GM21619 (cell line): Measurements from ENCODE around the gene ZBED4.

Experiments
- ATAC-seq: cut with Tn5 transposase; IDR thresholded peaks from one replicate; pipeline ENCODE4 v1.9.1; 2021; ENCODE audit not compliant: unreplicated experiment

Gene ZBED4

DNA sequence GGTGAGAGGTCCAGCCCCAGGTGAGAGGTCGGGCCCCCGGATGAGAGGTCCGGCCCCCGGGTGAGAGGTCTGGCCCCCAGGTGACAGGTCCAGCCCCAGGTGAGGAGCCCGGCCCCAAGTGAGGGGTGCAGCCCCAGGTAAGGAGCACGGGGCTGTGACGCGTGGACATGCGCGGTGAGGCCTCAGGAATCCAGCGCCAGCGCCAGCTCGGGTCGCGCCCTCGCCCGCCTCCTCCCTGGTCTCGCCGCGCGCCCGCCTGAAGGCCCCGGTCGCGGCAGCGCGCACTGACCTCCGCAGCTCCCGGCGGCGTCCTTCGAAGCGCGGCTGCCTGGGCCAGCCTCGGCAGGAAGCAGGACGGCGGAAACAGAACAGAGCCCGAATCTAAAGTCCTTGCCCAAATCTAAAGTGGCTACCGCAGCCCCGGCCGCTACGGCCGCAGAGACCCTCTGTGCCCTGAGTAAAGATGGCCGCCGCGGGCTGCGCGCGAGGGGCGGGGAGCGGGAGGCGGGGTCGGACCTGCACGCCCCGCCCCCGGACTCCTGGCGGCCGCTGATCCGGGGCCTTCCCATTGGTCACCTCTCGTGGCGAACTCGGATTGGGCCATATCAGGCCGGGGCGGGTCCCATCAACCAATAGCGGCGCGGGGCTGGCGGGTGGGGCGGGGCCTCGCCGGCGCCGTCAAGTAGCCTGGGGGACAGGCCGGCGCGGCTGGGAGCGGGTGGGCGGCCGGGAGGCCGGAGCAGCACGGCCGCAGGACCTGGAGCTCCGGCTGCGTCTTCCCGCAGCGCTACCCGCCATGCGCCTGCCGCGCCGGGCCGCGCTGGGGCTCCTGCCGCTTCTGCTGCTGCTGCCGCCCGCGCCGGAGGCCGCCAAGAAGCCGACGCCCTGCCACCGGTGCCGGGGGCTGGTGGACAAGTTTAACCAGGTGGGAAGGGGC is 64.6 kb downstream of the ZBED4 start, which contains the start of the genes ALG12 and CRELD2:
Gene ALG12, minus strand, starts transcription at position 465 of the 937 bp plus-strand sequence. CDS start 4,673 bp downstream, outside the sequence.
Gene CRELD2, plus strand, starts transcription at position 661 of the 937 bp plus-strand sequence. Its CDS starts 136 bp downstream, at position 797.
- ATAC-seq = peak; percentile 85

DNA sequence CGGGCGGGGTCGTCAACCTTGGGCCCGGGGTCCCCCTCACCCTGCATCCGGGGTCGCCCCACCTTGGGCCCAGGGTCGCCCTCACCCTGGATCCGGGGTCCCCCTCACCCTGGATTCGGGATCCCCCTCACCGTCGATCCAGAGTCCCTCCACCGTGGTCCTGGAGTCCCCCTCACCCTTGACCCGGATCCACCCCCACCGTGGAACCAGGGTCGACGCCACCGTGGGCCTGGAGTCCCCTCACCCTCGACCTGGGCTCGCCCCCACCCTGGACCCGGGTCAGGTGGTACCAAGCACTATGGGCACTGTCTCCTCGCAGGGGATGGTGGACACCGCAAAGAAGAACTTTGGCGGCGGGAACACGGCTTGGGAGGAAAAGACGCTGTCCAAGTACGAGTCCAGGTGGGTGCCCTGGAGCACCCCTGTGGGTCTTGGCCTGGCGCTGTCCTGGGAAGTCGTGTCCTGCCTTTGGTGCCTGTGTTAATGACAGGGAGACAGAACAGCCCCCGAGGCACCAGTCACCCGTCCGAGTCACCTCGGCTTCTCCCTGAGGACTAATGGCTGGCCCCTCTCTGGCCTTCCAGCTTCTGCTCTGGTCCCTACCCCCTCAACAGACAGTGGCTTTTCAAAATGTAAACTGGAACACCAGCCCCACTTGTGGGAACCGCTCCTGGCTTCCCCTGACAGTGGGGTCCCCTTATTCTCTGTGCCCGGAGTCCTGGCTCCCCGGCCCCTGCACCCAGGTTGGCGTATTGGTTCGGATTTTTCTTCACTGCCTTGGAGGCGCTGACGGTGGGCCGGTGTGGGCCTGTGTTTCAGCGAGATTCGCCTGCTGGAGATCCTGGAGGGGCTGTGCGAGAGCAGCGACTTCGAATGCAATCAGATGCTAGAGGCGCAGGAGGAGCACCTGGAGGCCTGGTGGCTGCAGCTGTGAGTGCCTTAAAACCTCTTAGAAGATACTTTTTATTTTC is 65.6 kb downstream of the ZBED4 start:
- no peak for ATAC-seq

- no peak for ATAC-seq
Measured at GRCh38 chr22:49920859-49921258, 67.2 kb downstream of the ZBED4 start.

DNA sequence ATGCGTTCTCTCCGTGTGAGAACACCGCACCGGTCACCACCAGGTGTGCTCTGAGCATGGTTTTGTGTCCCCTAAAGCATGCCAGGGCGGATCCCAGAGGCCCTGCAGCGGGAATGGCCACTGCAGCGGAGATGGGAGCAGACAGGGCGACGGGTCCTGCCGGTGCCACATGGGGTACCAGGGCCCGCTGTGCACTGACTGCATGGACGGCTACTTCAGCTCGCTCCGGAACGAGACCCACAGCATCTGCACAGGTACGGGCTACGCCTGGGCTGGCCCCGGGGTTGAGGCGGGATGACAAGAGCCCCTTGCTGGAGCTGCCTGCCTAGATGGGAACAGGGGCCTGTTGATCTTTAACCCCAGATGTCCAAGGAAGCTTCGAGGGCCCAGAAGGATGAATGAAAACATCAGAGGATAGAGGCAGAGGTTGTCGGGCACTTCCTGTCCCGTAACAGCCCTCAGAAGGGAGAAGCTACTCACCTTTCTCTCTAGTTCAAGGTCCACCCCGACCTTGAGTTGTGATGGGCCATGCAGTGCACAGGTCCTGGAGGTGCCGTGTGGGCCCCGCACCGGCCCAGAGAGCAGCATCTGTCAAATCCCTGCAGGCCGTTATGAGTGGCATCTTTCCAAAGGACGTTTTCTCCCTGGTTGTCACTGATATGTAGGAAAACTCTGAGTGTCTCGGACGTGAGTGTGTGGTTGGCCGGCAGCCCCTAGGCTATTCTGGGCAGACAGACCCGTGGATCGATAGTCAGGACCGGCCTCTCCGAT is 68.0 kb downstream of the ZBED4 start:
- no peak for ATAC-seq

- ATAC-seq = no peak
Measured at GRCh38 chr22:49922484-49922883, 68.8 kb downstream of the ZBED4 start.

GRCh38 chr22:49922926-49923325 is 69.3 kb downstream of the ZBED4 start:
- ATAC-seq = no peak

DNA sequence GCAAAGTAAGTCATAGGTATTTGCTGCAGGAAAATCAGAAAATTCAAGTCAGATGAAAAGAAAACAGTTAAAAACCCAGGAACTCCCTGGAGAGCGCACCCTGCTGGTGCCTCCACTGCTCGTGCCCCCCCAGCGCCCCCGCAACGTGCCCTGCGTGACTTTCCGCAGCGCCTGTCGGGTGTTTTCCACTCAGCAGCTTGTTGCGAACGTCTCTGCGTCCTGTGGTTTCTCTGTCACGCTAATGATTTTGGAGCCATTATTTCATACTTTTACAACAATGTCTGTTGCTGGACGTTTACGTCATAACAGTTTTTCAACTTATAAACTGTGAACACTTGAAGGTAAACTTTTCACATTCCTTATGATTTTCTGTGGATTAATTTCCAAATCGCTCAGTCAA is 69.8 kb downstream of the ZBED4 start:
- no peak for ATAC-seq

DNA sequence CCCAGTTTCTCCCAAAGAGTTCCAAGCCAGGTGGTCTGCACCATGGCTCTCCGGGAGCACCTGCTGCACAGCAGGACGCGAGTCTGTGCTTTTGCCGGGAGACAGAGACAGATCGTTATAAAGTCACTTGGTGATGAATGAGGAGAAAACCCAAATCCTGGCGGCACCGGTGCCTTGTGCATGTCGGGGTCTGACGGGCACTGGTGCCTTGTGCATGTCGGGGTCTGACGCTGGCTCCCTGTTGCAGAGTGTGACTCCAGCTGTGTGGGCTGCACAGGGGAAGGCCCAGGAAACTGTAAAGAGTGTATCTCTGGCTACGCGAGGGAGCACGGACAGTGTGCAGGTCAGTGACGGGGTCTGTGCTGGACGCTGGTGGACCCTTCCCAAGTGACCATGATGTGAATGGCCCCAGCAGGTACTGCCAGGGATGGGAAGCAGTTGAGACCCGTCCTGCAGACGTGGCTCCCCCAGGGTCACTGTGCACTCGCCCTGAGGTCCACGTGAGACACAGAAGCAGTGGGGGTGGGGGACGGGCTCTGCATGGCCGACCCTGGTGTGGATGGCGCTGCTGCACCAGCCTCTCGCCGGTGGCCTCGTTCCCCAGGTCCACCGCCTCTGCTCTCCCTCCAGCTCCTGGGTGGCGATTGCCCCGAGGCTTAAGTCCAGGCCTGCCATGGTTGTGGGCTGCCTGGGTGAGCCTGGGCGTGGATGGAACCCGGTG is 70.6 kb downstream of the ZBED4 start:
- no peak for ATAC-seq

GRCh38 chr22:49925525-49926128 is 72.0 kb downstream of the ZBED4 start:
- no peak for ATAC-seq

GRCh38 chr22:49926916-49927315 is 73.3 kb downstream of the ZBED4 start:
- ATAC-seq = no peak

DNA sequence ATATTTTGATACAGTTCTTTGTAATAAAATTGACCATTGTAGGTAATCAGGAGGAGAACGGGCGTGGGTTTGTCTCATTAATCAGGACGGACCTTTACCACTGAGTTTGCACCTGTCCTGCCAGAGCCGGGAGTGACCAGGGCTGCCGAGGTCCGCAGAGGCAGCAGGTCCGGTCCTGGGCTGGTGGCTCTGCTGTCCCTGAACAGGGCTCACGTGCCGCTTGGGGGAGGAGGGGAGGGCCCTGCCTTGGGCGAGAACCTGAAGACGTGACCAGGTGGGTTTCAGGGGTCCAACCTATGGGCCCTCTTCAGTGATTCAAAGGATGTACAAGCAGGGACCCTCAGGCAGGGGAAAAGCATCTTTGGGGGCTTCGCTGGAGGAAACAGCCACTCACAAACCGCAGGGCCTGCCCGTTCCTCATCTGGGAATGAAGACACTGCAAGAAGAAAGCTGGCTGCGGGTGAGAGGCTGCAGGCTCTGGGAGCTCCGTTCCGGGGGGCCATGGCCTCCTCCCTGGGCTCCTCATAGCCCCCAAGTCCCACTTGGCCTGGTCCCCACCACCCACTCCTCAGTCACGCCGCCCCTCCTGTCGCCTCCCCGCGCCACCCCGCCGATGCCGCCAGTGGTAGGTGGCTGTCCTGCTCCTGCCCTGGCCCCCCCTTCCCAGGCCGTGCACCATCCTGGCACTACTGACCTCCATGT is 74.0 kb downstream of the ZBED4 start:
- ATAC-seq = no peak

DNA sequence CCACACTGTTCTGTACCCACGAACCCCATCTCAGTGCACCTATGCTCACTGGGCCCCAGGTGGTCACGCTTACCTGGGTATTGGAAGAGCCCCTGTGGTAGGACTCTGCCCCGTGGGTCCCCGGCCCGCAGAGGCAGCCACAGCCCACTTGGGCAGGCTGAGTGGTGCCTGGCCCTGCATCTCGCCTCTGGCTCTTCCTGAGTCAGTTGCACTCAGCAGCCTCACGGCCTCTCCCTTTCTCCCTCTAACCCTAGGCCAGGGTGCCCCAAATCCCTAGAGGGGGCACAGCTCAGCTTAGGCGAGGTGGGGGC is 74.5 kb downstream of the ZBED4 start:
- ATAC-seq = no peak

DNA sequence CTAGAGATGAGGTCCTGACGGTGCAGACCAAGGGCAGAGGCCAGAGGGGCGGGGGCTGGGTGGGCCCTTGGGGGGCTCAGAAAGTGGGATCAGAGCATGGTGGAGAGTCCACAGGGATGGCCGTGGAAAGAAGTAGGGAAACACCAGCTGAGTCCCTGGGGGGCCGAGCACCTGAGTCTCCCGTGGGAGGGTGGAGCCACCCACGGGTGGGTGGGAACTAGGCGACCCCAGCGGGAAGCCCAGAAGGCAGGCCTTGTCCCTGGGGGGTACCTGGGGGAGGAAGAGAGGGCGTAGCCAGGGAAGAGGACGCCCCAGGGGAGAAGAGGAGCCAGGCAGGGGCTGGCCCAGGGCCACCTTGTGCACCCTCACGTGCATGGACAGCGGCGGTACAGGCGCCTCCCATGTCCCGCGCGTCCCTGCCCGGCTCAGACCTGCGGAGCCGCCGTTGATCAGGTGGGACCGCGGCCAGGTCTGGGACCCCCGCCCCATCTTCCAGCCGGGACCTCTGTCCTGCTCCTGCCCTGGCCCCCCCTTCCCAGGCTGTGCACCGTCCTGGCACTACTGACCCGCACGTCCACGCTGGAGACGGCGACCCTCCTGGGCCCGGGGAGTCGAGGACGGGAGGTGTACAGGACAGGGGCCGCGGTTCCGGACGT is 75.0 kb downstream of the ZBED4 start:
- no peak for ATAC-seq

DNA sequence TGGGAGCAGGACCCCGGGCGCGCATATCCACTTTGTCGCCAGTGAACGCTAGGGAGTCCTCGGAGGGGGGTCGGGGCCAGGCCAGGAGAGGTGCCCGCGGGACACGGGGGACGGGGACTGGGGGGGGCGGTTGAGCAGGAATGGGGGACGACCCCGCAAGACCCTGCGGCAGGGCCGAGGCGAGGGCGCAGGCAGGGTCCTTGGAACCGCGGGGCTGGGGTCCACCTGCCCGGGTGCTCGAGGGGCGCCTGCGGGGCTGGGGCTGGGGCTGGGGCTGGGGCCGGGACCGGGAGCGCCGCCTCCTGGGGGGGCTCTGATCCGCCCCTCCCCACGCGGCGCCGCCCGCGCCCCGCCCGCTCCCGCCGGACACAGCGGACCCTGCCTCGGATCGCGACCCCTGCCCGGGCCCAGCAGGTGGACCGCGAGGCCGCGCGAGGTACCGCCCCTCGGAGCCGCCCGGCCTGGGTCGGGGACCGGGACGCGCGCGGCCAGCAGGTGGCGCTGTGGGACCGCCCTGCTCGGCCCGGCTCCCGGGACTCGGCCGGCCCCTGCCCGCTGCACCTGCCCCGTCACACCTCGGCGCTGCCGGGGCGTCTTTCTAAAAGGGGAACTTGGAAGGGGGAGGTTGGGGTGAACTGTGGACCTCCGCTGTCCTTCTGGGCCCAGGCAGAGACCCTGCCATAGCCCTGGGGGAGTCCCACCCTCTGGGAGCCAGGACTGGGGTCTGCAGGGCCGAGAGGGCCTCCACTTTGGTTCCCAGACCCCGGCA is 75.8 kb downstream of the ZBED4 start:
- ATAC-seq = no peak

- ATAC-seq = no peak
Measured at GRCh38 chr22:49929994-49930575, 76.4 kb downstream of the ZBED4 start.

DNA sequence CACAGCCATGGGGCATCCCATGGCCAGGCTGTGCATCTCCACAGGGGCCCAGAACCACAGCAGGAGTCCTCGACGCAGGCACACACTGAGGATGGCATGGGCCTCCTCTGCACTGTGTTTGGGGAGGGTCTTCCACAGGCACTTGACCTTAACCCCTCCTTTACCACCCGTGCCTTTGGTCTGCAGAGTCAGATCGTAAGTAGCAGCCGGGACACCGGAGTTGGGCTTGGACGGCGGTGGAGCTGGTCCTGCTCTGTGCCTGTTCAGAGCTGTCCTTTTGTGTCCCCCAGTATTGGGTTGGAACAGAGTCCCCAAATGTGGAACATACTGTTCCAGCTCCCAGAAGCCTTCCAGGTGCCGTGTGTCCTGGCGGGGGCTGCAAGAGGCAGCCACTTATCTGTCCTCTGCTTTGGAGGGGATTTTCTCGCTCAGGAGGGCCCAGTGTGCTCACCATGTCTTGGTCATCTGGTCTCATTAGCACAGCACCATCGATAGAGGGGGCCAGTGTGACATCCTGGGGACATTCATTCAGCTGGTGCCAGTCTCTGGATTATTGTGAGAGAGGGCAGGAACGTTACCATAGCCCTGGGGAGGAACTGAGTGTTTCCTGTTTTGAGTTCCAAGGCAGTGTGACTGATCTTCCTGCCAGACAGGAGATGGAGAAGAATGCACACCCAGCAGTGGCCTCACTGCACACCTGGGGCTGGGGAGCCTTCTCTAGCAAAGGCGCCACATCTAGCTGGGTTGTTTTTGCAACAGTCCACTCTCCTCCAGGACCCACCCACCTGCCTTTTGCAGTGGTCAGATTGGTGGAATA is 77.2 kb downstream of the ZBED4 start:
- no peak for ATAC-seq
